Measurements from ENCODE around the gene ANTXR1. TPM values are rescaled to one million over a fixed set of nuclear protein-coding genes. Genes with fewer than 3 reads are reported as not detected.

ANTXR1 gene
- polyA plus RNA-seq, 1 donor (not counting 4 experiments of a cell fraction or from before 2014, with no cell fraction given), result 20.4 TPM

- no peaks in the 10 kb centered on the region for H3K9me3 ChIP-seq (ENCODE audit: control insufficient read depth, low read depth, low read length)
- no peak overlapping the region for H3K4me3 ChIP-seq (ENCODE audit: control insufficient read depth in 2 of 3, extremely low read depth in 1 of 3, insufficient read depth in 2 of 3, low read depth in 1 of 3, low read length in 3 of 3)
- H2AFZ ChIP-seq (ENCODE audit: control insufficient read depth, low read length), result no peak overlapping the region
- DNase-seq (ENCODE audit: low read depth, low spot score) (no peak), FAIRE-seq (no peak)
- no peaks in the 10 kb centered on the region for H3K27me3 ChIP-seq (ENCODE audit: control insufficient read depth, extremely low read depth, insufficient read depth, low read length)
- TF ChIP-seq EZH2 (IDR thresholded peaks at IDR 0.05; ENCODE audit: low read length) (no peak), CTCF (optimal IDR thresholded peaks at IDR 0.05 in 1 of 3, IDR thresholded peaks at IDR 0.05 in 1 of 3, conservative IDR thresholded peaks at IDR 0.05 in 1 of 3; ENCODE audit: extremely low read depth in 1 of 3, insufficient read depth in 2 of 3, low read length in 3 of 3) (no peak)
- H3K36me3 ChIP-seq (ENCODE audit: control insufficient read depth in 2 of 2, extremely low read depth in 1 of 2, insufficient read depth in 2 of 2, low read length in 2 of 2), result peaks cover 0 to 4% of the 10 kb centered on the region in 2 experiments
- H4K20me1 ChIP-seq (ENCODE audit: control insufficient read depth, extremely low read depth, insufficient read depth, low read length), result no peaks in the 10 kb centered on the region
- H3K9ac ChIP-seq (ENCODE audit: control insufficient read depth, extremely low read depth, insufficient read depth, low read length), result no peak overlapping the region
- H3K4me2 ChIP-seq (ENCODE audit: control insufficient read depth, extremely low read depth, insufficient read depth, low read depth, low read length), result no peak overlapping the region
- H3K4me1 ChIP-seq (ENCODE audit: control insufficient read depth, extremely low read depth, insufficient read depth, low read length), result peaks cover 8% of the 10 kb centered on the region
- no peaks in the 10 kb centered on the region for H3K9me1 ChIP-seq (ENCODE audit: control insufficient read depth, extremely low read depth, insufficient read depth, low read length)
- dilution Hi-C loops (cut with MboI; ENCODE audit: extremely low pct_ligation_motif_present, low sequenced_read_pairs), result no loop called here
- H3K79me2 ChIP-seq (ENCODE audit: control insufficient read depth, insufficient read depth, low read length), result no peaks in the 10 kb centered on the region
- H3K27ac ChIP-seq (ENCODE audit: control insufficient read depth, insufficient read depth, low read length), result no peak overlapping the region
Measured at GRCh38 chr2:69087912-69088240, 74.9 kb downstream of the ANTXR1 start.

GRCh38 chr2:69088466-69088865, 75.5 kb downstream of the ANTXR1 start:
- no peaks in the 10 kb centered on the region for H3K9me1 ChIP-seq (ENCODE audit: control insufficient read depth, extremely low read depth, insufficient read depth, low read length)
- H3K79me2 ChIP-seq (ENCODE audit: control insufficient read depth, insufficient read depth, low read length), result no peaks in the 10 kb centered on the region
- DNase-seq (ENCODE audit: low read depth, low spot score), result no peak
- dilution Hi-C loops (cut with MboI; ENCODE audit: extremely low pct_ligation_motif_present, low sequenced_read_pairs), result no loop called here
- H3K9ac ChIP-seq (ENCODE audit: control insufficient read depth, extremely low read depth, insufficient read depth, low read length), result no peak overlapping the region
- no peaks in the 10 kb centered on the region for H4K20me1 ChIP-seq (ENCODE audit: control insufficient read depth, extremely low read depth, insufficient read depth, low read length)
- H3K27me3 ChIP-seq (ENCODE audit: control insufficient read depth, extremely low read depth, insufficient read depth, low read length), result no peaks in the 10 kb centered on the region
- no peak overlapping the region for H3K4me2 ChIP-seq (ENCODE audit: control insufficient read depth, extremely low read depth, insufficient read depth, low read depth, low read length)
- no peak overlapping the region for H2AFZ ChIP-seq (ENCODE audit: control insufficient read depth, low read length)
- H3K4me3 ChIP-seq (ENCODE audit: control insufficient read depth in 2 of 3, extremely low read depth in 1 of 3, insufficient read depth in 2 of 3, low read depth in 1 of 3, low read length in 3 of 3), result no peak overlapping the region
- TF ChIP-seq CTCF (optimal IDR thresholded peaks at IDR 0.05 in 1 of 3, IDR thresholded peaks at IDR 0.05 in 1 of 3, conservative IDR thresholded peaks at IDR 0.05 in 1 of 3; ENCODE audit: extremely low read depth in 1 of 3, insufficient read depth in 2 of 3, low read length in 3 of 3) (no peak), EZH2 (IDR thresholded peaks at IDR 0.05; ENCODE audit: low read length) (no peak)
- H3K4me1 ChIP-seq (ENCODE audit: control insufficient read depth, extremely low read depth, insufficient read depth, low read length), result peaks cover 2% of the 10 kb centered on the region
- H3K9me3 ChIP-seq (ENCODE audit: control insufficient read depth, low read depth, low read length), result no peaks in the 10 kb centered on the region
- no peak for FAIRE-seq
- no peak overlapping the region for H3K27ac ChIP-seq (ENCODE audit: control insufficient read depth, insufficient read depth, low read length)
- peaks cover 0 to 4% of the 10 kb centered on the region in 2 experiments for H3K36me3 ChIP-seq (ENCODE audit: control insufficient read depth in 2 of 2, extremely low read depth in 1 of 2, insufficient read depth in 2 of 2, low read length in 2 of 2)

Data from keratinocyte (primary cell).